Breast epithelium (tissue), 4 donors: Measurements from ENCODE around the gene CALML3. TPM values are rescaled to one million over a fixed set of nuclear protein-coding genes. Genes with fewer than 3 reads are reported as not detected.

Source experiments
- DNase-seq, 2 donors: peaks; one replicate each; pipeline ENCODE4 v3.0.0-alpha.2; 2019; ENCODE audit warnings: low spot score in 2 of 2
- H3K27ac ChIP-seq, 2 donors: fragments of 200-600 bp; sonication (generic) in 1 of 2; one replicate each; pipeline ENCODE4 v1.5.1; 2016 to 2019; ENCODE audit warnings: mild to moderate bottlenecking in 1 of 2
- H3K27me3 ChIP-seq, 2 donors: fragments of 200-600 bp; sonication (generic) in 1 of 2; one replicate each; pipeline versions ENCODE4 v1.5.1 to v1.6.0; 2017 to 2019; ENCODE audit warnings: control low read depth in 1 of 2, mild to moderate bottlenecking in 1 of 2
- H3K36me3 ChIP-seq: fragments of 200-600 bp; one replicate; pipeline ENCODE4 v1.5.1; 2019
- H3K4me1 ChIP-seq, 2 donors: fragments of 200-600 bp; sonication (generic); one replicate each; pipeline ENCODE4 v1.5.1; 2016 to 2019; ENCODE audit warnings: control low read depth in 1 of 2
- H3K4me3 ChIP-seq, 3 donors: fragments of 200-600 bp; sonication (generic); 1 replicate in 2 of 3; 2 replicates in 1 of 3; pipeline ENCODE4 v1.5.1; 2016 to 2019; ENCODE audit warnings: mild to moderate bottlenecking in 3 of 3, moderate library complexity in 2 of 3
- H3K9me3 ChIP-seq, 2 donors: fragments of 200-600 bp; sonication (generic) in 1 of 2; one replicate each; pipeline ENCODE4 v1.5.1; 2016 to 2019; ENCODE audit warnings: control low read depth in 1 of 2
- CTCF ChIP-seq, 3 donors: fragments of 450-650 bp; IDR thresholded peaks; one replicate each; pipeline ENCODE4 v1.5.1; 2016 to 2017; ENCODE audit warnings: antibody characterized with exemption in 3 of 3, mild to moderate bottlenecking in 3 of 3, moderate library complexity in 3 of 3
- POLR2A ChIP-seq: fragments of 450-650 bp; IDR thresholded peaks from one replicate; pipeline ENCODE4 v1.6.1; 2016; ENCODE audit warnings: antibody characterized with exemption, mild to moderate bottlenecking, moderate library complexity
- POLR2AphosphoS5 ChIP-seq, 3 donors: sonication (generic); formaldehyde crosslinking; IDR thresholded peaks; one replicate each; pipeline ENCODE4 v1.6.1; 2017; ENCODE audit warnings: antibody characterized with exemption in 3 of 3
- intact Hi-C: fragments of 100-400 bp; cut with DNase I; formaldehyde crosslinking; loops from one replicate; pipeline ENCODE4 v1.15.1; 2023; ENCODE audit warnings: low total_unique reads
- total RNA-seq, 3 donors: library from RNA; depleted of rRNA; stranded (reverse); fragments of >200 nt; gene quantifications; one replicate each; pipeline ENCODE4 v1.1.0, GENCODE V29; 2016

The CALML3 gene
- total RNA-seq, 3 donors from 2014 or later, result 3.6 to 13.5 TPM; not detected in 1

- H3K27me3 ChIP-seq, result no peaks in the 10 kb centered on the region
- no peaks in the 10 kb centered on the region for H3K36me3 ChIP-seq
- no peaks in the 10 kb centered on the region for H3K9me3 ChIP-seq
- DNase-seq, result peak; percentile 86 to 92
- peak overlapping the region in 2 of 3 donors; percentile 9 to 11 for H3K4me3 ChIP-seq
- peaks cover 0 to 3% of the 10 kb centered on the region in 2 donors for H3K4me1 ChIP-seq
- intact Hi-C loops, result no loop called here
- TF ChIP-seq POLR2AphosphoS5 (IDR thresholded peaks at IDR 0.05), result peak in 2 of 3 donors; percentile 29 to 63
- TF ChIP-seq CTCF (IDR thresholded peaks at IDR 0.05), result peak in 1 of 3 donors; percentile 6
- no peak for TF ChIP-seq POLR2A
- peak overlapping the region; percentile 91 to 92 for H3K27ac ChIP-seq
Measured at GRCh38 chr10:5488272-5489161, 36.2 kb upstream of the CALML3 start.

- H3K27me3 ChIP-seq, result no peaks in the 10 kb centered on the region
- no peak for TF ChIP-seq POLR2A
- TF ChIP-seq CTCF (IDR thresholded peaks at IDR 0.05), result no peak
- no peak for TF ChIP-seq POLR2AphosphoS5 (IDR thresholded peaks at IDR 0.05)
- H3K4me3 ChIP-seq, result no peak overlapping the region
- intact Hi-C loops, result no loop called here
- no peak for DNase-seq
- H3K9me3 ChIP-seq, result no peaks in the 10 kb centered on the region
- H3K36me3 ChIP-seq, result no peaks in the 10 kb centered on the region
- peaks cover 0 to 3% of the 10 kb centered on the region in 2 donors for H3K4me1 ChIP-seq
- peak overlapping the region; percentile 91 to 92 for H3K27ac ChIP-seq
Measured at GRCh38 chr10:5490032-5490431, 34.7 kb upstream of the CALML3 start.

- intact Hi-C loops, result no loop called here
- no peak for TF ChIP-seq POLR2AphosphoS5 (IDR thresholded peaks at IDR 0.05)
- TF ChIP-seq POLR2A, result no peak
- no peak for TF ChIP-seq CTCF (IDR thresholded peaks at IDR 0.05)
- peaks cover 0 to 3% of the 10 kb centered on the region in 2 donors for H3K4me1 ChIP-seq
- H3K4me3 ChIP-seq, result no peak overlapping the region
- H3K27me3 ChIP-seq, result no peaks in the 10 kb centered on the region
- H3K36me3 ChIP-seq, result no peaks in the 10 kb centered on the region
- H3K9me3 ChIP-seq, result no peaks in the 10 kb centered on the region
- no peak overlapping the region for H3K27ac ChIP-seq
- DNase-seq, result no peak
Measured at GRCh38 chr10:5490698-5491464, 33.9 kb upstream of the CALML3 start.

GRCh38 chr10:5491477-5491876 is 33.3 kb upstream of the CALML3 start:
- H3K9me3 ChIP-seq, result no peaks in the 10 kb centered on the region
- no peaks in the 10 kb centered on the region for H3K27me3 ChIP-seq

GRCh38 chr10:5492322-5492855 is 32.4 kb upstream of the CALML3 start:
- H3K9me3 ChIP-seq, result no peaks in the 10 kb centered on the region
- peak in 1 of 2 donors; percentile 33 for DNase-seq
- peak overlapping the region in 1 of 2 donors; percentile 71 for H3K27ac ChIP-seq
- no peak overlapping the region for H3K4me3 ChIP-seq
- H3K27me3 ChIP-seq, result no peaks in the 10 kb centered on the region
- intact Hi-C loops, result no loop called here
- TF ChIP-seq CTCF (IDR thresholded peaks at IDR 0.05) (no peak), POLR2AphosphoS5 (IDR thresholded peaks at IDR 0.05) (no peak), POLR2A (no peak)
- H3K4me1 ChIP-seq, result peaks cover 0 to 3% of the 10 kb centered on the region in 2 donors
- H3K36me3 ChIP-seq, result no peaks in the 10 kb centered on the region

More at GRCh38 chr10:5491477-5491876, 33.3 kb upstream of the CALML3 start:
- TF ChIP-seq POLR2AphosphoS5 (IDR thresholded peaks at IDR 0.05), result no peak
- no peak overlapping the region for H3K27ac ChIP-seq
- H3K4me1 ChIP-seq, result peaks cover 0 to 3% of the 10 kb centered on the region in 2 donors
- no peaks in the 10 kb centered on the region for H3K36me3 ChIP-seq
- no peak for DNase-seq
- intact Hi-C loops, result no loop called here
- H3K4me3 ChIP-seq, result no peak overlapping the region
